H1 (cell line): ENCODE data around the gene CYP27C1. TPM values are rescaled to one million over a fixed set of nuclear protein-coding genes. Genes with fewer than 3 reads are reported as not detected.

Experiments
- CTCF ChIA-PET: fragments of 300-600 bp; sonication (Branson Sonifier 250); formaldehyde crosslinking; loops from one replicate; lab custom pipeline; 2021; ENCODE audit not compliant: partially characterized antibody; lab: Charles Lee
- POLR2A ChIA-PET: fragments of 300-600 bp; sonication (Branson Sonifier 250); formaldehyde crosslinking; loops from one replicate; lab custom pipeline; 2021; ENCODE audit warnings: inconsistent platforms; ENCODE audit not compliant: partially characterized antibody; lab: Charles Lee
- DNase-seq, 2 experiments: peaks; one replicate each; pipeline versions ENCODE4 v3.0.0 to v3.0.0-alpha.2; 2010 to 2022; ENCODE audit warnings: low spot score in 2 of 2, low read depth in 1 of 2, mixed read lengths in 1 of 2
- FAIRE-seq: peaks from 2 replicates; lab custom pipeline; 2011; peaks lifted over from hg19 to GRCh38; lab: Jason Lieb, UNC
- H2AFZ ChIP-seq: 2 replicates; pipeline ENCODE4 v1.8.1; 2012; ENCODE audit warnings: low read length, inconsistent platforms
- H2AK5ac ChIP-seq: 2 replicates; pipeline ENCODE4 v1.6.1; 2013; ENCODE audit warnings: low read depth, low read length
- H2BK120ac ChIP-seq: replicated peaks from 2 replicates; pipeline ENCODE3; 2013; ENCODE audit warnings: low read depth, low read length, inconsistent platforms
- H2BK12ac ChIP-seq: 2 replicates; pipeline ENCODE4 v1.6.1; 2013; ENCODE audit warnings: low read depth, low read length
- H2BK15ac ChIP-seq: 2 replicates; pipeline ENCODE4 v1.6.1; 2013; ENCODE audit warnings: low read length
- H2BK20ac ChIP-seq: 2 replicates; pipeline ENCODE4 v1.6.1; 2013; ENCODE audit warnings: low read length
- H2BK5ac ChIP-seq: 2 replicates; pipeline ENCODE4 v1.6.1; 2013; ENCODE audit warnings: low read depth, low read length
- H3K14ac ChIP-seq: 2 replicates; pipeline ENCODE4 v1.6.1; 2013; ENCODE audit warnings: inconsistent platforms; ENCODE audit not compliant: insufficient read length
- H3K18ac ChIP-seq: 2 replicates; pipeline ENCODE4 v1.6.1; 2013; ENCODE audit warnings: low read length; ENCODE audit errors: extremely low read depth
- H3K23ac ChIP-seq: 2 replicates; pipeline ENCODE4 v1.6.1; 2013; ENCODE audit warnings: inconsistent platforms; ENCODE audit not compliant: insufficient read length
- H3K23me2 ChIP-seq: 2 replicates; pipeline ENCODE4 v1.6.1; 2013; ENCODE audit warnings: low read depth, low read length
- H3K27ac ChIP-seq: 2 replicates; pipeline ENCODE4 v1.6.1; 2011; ENCODE audit warnings: low read depth, low read length, inconsistent platforms
- H3K27me3 ChIP-seq, 4 experiments: replicated peaks in 1 of 4; 1 replicate in 1 of 4; 2 replicates in 3 of 4; pipeline versions ENCODE4 v1.6.1 to v1.8.1; 2011 to 2013; ENCODE audit warnings: low read length in 3 of 4, mild to moderate bottlenecking in 3 of 4, inconsistent platforms in 2 of 4, mixed read lengths in 2 of 4, moderate library complexity in 1 of 4; ENCODE audit not compliant: control insufficient read depth in 3 of 4, insufficient read depth in 3 of 4; ENCODE audit errors: extremely low read depth in 1 of 4
- H3K36me3 ChIP-seq, 4 experiments: 2 replicates each; pipeline versions ENCODE4 v1.6.1 to v1.8.1; 2011 to 2013; ENCODE audit warnings: mild to moderate bottlenecking in 4 of 4, low read length in 3 of 4, moderate library complexity in 2 of 4, control low read depth in 1 of 4, inconsistent platforms in 1 of 4; ENCODE audit not compliant: insufficient read depth in 4 of 4, control insufficient read depth in 2 of 4
- H3K4ac ChIP-seq: replicated peaks from 2 replicates; pipeline ENCODE3; 2013; ENCODE audit warnings: low read length, low read depth, mixed read lengths, inconsistent platforms; ENCODE audit not compliant: insufficient read length
- H3K4me1 ChIP-seq, 4 experiments: replicated peaks in 1 of 4; 1 replicate in 1 of 4; 2 replicates in 3 of 4; pipeline versions ENCODE4 v1.6.1 to v1.8.1; 2011 to 2013; ENCODE audit warnings: low read length in 3 of 4, inconsistent platforms in 2 of 4, mixed read lengths in 1 of 4; ENCODE audit not compliant: insufficient read depth in 4 of 4, control insufficient read depth in 3 of 4
- H3K4me2 ChIP-seq, 2 experiments: 2 replicates each; pipeline versions ENCODE4 v1.6.1 to v1.8.1; 2011 to 2013; ENCODE audit warnings: low read depth in 2 of 2, low read length in 2 of 2, control low read depth in 1 of 2, inconsistent platforms in 1 of 2, mild to moderate bottlenecking in 1 of 2; ENCODE audit not compliant: insufficient read depth in 1 of 2
- H3K4me3 ChIP-seq, 4 experiments: fragments of 200-600, 300-600 bp in 1 of 4; sonication (generic), shearing (Covaris generic), sonication (Bioruptor Twin) in 1 of 4; 2 replicates each; pipeline versions ENCODE4 v1.5.1 to v1.8.1; 2011 to 2016; ENCODE audit warnings: low read length in 4 of 4, low read depth in 3 of 4, control low read depth in 2 of 4, inconsistent platforms in 2 of 4, mild to moderate bottlenecking in 2 of 4, mixed read lengths in 1 of 4, moderate library complexity in 1 of 4; ENCODE audit not compliant: insufficient read depth in 2 of 4; ENCODE audit errors: extremely low read depth in 1 of 4
- H3K56ac ChIP-seq: replicated peaks from 2 replicates; pipeline ENCODE3; 2013; ENCODE audit warnings: low read depth, mild to moderate bottlenecking, mixed read lengths, low read length, inconsistent platforms; ENCODE audit not compliant: insufficient read length
- H3K79me1 ChIP-seq: 2 replicates; pipeline ENCODE4 v1.6.1; 2013; ENCODE audit warnings: low read depth, low read length, control low read depth
- H3K79me2 ChIP-seq, 2 experiments: 2 replicates each; pipeline versions ENCODE4 v1.6.1 to v1.8.1; 2012 to 2013; ENCODE audit warnings: low read length in 2 of 2, mild to moderate bottlenecking in 2 of 2, inconsistent platforms in 1 of 2; ENCODE audit not compliant: insufficient read depth in 2 of 2, control insufficient read depth in 1 of 2
- H3K9ac ChIP-seq, 4 experiments: replicated peaks in 1 of 4; 1 replicate in 1 of 4; 2 replicates in 3 of 4; pipeline versions ENCODE4 v1.6.1 to v1.8.1; 2011 to 2013; ENCODE audit warnings: low read depth in 3 of 4, low read length in 3 of 4, control low read depth in 2 of 4, mild to moderate bottlenecking in 2 of 4, moderate library complexity in 2 of 4, inconsistent platforms in 1 of 4; ENCODE audit errors: extremely low read depth in 1 of 4
- H3K9me3 ChIP-seq, 2 experiments: 2 replicates each; pipeline versions ENCODE4 v1.6.1 to v1.8.1; 2012 to 2013; ENCODE audit warnings: mild to moderate bottlenecking in 2 of 2, moderate library complexity in 2 of 2, control low read depth in 1 of 2, inconsistent platforms in 1 of 2, low read depth in 1 of 2, low read length in 1 of 2, mixed read lengths in 1 of 2; ENCODE audit not compliant: insufficient read depth in 2 of 2
- H4K20me1 ChIP-seq, 2 experiments: replicated peaks in 1 of 2; 2 replicates each; pipeline versions ENCODE3 to v1.8.1; 2011 to 2013; ENCODE audit warnings: inconsistent platforms in 2 of 2, low read length in 2 of 2, mild to moderate bottlenecking in 1 of 2; ENCODE audit not compliant: insufficient read depth in 2 of 2, control insufficient read depth in 1 of 2
- H4K5ac ChIP-seq: 2 replicates; pipeline ENCODE4 v1.6.1; 2013; ENCODE audit warnings: low read length, low read depth, mixed read lengths, inconsistent platforms; ENCODE audit not compliant: insufficient read length
- H4K8ac ChIP-seq: 2 replicates; pipeline ENCODE4 v1.8.0; 2013; ENCODE audit warnings: mild to moderate bottlenecking, moderate library complexity, low read length, inconsistent platforms; ENCODE audit not compliant: insufficient read depth; ENCODE audit errors: extremely low read depth
- H4K91ac ChIP-seq: replicated peaks from 2 replicates; pipeline ENCODE3; 2013; ENCODE audit warnings: low read length, mixed read lengths, inconsistent platforms; ENCODE audit not compliant: insufficient read length
- CREB1 ChIP-seq: IDR thresholded peaks from 2 replicates; pipeline ENCODE4 v1.6.1; 2012; ENCODE audit warnings: inconsistent platforms
- EZH2 ChIP-seq: fragments of 200-600 bp; sonication (generic); IDR thresholded peaks from 2 replicates; pipeline ENCODE4 v1.7.1; 2012; ENCODE audit warnings: low read depth, mild to moderate bottlenecking, moderate library complexity, low read length, inconsistent platforms; ENCODE audit not compliant: severe bottlenecking
- JUND ChIP-seq: IDR thresholded peaks from 2 replicates; pipeline ENCODE4 v1.6.1; 2011; ENCODE audit warnings: mild to moderate bottlenecking, improper control_type of control experiment, low read length
- RAD21 ChIP-seq, 2 experiments: IDR thresholded peaks in 1 of 2; conservative IDR thresholded peaks in 1 of 2; 2 replicates each; pipeline ENCODE4 v1.6.1; 2011; ENCODE audit warnings: low read depth in 2 of 2, low read length in 2 of 2, improper control_type of control experiment in 1 of 2, inconsistent platforms in 1 of 2, mild to moderate bottlenecking in 1 of 2, moderate library complexity in 1 of 2
- YY1 ChIP-seq: IDR thresholded peaks from 2 replicates; pipeline ENCODE4 v1.6.1; 2011; ENCODE audit warnings: low read depth, mild to moderate bottlenecking, low read length
- WGBS, 2 experiments: shearing (Covaris generic) in 1 of 2; methylation state at CpG; one replicate each; pipeline versions ENCODE4 v1.1.6 to v1.1.7; 2013 to 2015; ENCODE audit warnings: low lambda C conversion rate in 2 of 2, mixed read lengths in 2 of 2, inconsistent platforms in 1 of 2, low coverage in 1 of 2, missing lambda C conversion rate in 1 of 2; ENCODE audit not compliant: insufficient replicate concordance in 2 of 2, insufficient coverage in 1 of 2, insufficient read length in 1 of 2; ENCODE audit errors: extremely low coverage in 1 of 2, missing lambda C conversion rate in 1 of 2; 5-methylcytosine and 5-hydroxymethylcytosine counted together
- polyA plus RNA-seq, 7 experiments: library from polyadenylated mRNA; depleted of rRNA in 3 of 7; stranded (reverse) in 5 of 7; unstranded in 2 of 7; fragments of >200 nt in 5 of 7; fragments of 200-250 nt in 2 of 7; gene quantifications; 1 replicate in 5 of 7; 2 replicates in 1 of 7; 4 replicates in 1 of 7; pipeline versions ENCODE4 v1.2.1 to v1.2.3, GENCODE V29; 2011 to 2013; ENCODE audit warnings: missing spikeins in 2 of 7, mixed read lengths in 2 of 7
- total RNA-seq: library from RNA; stranded (reverse); fragmentation: NEBNext Ultra II Directional; extraction: Animal tissue kit (Norgen Biotek cat#: 25700); gene quantifications from 2 replicates; pipeline ENCODE4 v1.2.1, GENCODE V29; 2021

The CYP27C1 gene
- total and polyA plus RNA-seq, 2 of the 8 experiments (the other 6 are each of a cell fraction or from before 2014, with no cell fraction given), result 1.3 to 3.2 TPM

DNA sequence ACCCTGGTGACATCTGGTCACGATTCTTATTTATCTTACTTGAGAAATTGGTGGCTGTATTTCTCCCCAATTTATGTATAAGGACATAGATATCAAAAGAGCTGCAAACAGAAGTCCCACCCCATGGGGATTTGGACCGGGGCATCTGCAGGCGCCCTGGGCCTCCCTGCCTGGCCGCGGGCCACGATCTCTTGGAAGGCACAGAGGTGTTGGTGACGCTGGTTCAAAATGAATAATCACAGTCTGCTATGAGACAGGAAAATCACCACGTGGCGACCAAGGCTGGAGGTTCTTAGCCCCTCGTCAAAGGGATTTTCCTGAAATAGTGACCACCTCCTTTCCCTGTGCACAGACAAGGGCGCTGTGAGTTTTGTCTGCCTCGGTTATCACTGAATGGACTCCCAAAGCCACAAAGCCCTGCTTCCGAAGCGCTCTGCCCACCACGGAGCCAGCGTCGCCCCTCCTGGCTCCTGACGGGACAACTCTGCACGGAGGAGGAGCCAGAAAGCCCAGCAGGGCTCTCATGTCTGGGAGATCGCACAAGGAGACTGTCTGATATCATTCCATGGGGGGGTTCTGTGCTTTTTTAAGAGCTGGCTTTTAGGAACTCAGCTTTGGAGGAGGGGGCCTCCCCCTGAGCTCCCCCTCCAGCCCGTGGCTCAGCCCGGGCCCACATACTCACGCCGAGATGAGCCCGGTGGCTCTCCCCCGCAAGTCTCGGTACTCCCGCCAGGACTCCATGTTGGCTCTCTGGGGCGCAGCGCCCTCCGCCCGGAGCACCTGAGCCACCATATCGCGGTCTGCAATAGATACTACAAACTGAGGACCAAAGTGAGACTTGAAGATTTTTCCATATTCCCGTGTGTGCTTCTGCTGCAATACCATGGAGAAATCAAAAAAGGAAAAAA is 14.6 kb downstream of the CYP27C1 start:
- no peaks in the 10 kb centered on the region; the same call in 1 of the 2 replicates for H3K23me2 ChIP-seq
- no peaks in the 10 kb centered on the region for H3K79me2 ChIP-seq
- no peak overlapping the region for H2BK120ac ChIP-seq
- H3K9me3 ChIP-seq, result no peaks in the 10 kb centered on the region
- H3K18ac ChIP-seq, result peak overlapping the region; percentile 48
- WGBS, 2 experiments, result 85% methylated on average over 35 of the region's 35 CpGs; no CpG with 5 or more reads in 1 of the 2 experiments
- H3K4ac ChIP-seq, result no peak overlapping the region
- peaks cover 6 to 23% (median 12%) of the 10 kb centered on the region in 4 experiments for H3K4me1 ChIP-seq
- H2BK5ac ChIP-seq, result no peak overlapping the region
- TF ChIP-seq RAD21 (IDR thresholded peaks at IDR 0.05 in 1 of 2, conservative IDR thresholded peaks at IDR 0.05 in 1 of 2; ENCODE audit: low read depth in 2 of 2, low read length in 2 of 2) (no peak), EZH2 (no peak), JUND (no peak), CREB1 (no peak), YY1 (no peak)
- H2BK15ac ChIP-seq, result peak overlapping the region; percentile 100
- DNase-seq, result no peak
- H4K91ac ChIP-seq, result no peak overlapping the region
- ChIA-PET CTCF (interaction anchor here (0.6 to 3.6 kb wide), 5 partner anchors 8 to 248 kb away, joined by 3 to 17 read pairs (median 3); no protein-coding TSS in a partner anchor), POLR2A (interaction anchor here (0.6 to 0.8 kb wide), 2 partner anchors 12 to 16 kb away, joined by 3 to 4 read pairs; no protein-coding TSS in a partner anchor)
- H4K20me1 ChIP-seq, result no peaks in the 10 kb centered on the region
- H3K4me3 ChIP-seq, result no peak overlapping the region
- no peak overlapping the region for H3K23ac ChIP-seq
- no peaks in the 10 kb centered on the region for H3K79me1 ChIP-seq
- H4K5ac ChIP-seq, result no peak overlapping the region
- 0 out of 2 replicates have a peak overlapping the region, but pooled peaks have one; percentile 32 for H2BK20ac ChIP-seq
- H3K27ac ChIP-seq, result no peak overlapping the region
- H2AFZ ChIP-seq, result no peak overlapping the region
- no peaks in the 10 kb centered on the region for H3K27me3 ChIP-seq
- no peak overlapping the region for H3K56ac ChIP-seq
- no peak for FAIRE-seq
- H3K14ac ChIP-seq, result no peak overlapping the region
- H3K4me2 ChIP-seq, result peak overlapping the region in 1 of 2 experiments; percentile 18; a peak in 1 of 4 replicates
- no peak overlapping the region for H3K9ac ChIP-seq
- no peak overlapping the region for H2AK5ac ChIP-seq
- H3K36me3 ChIP-seq, result no peaks in the 10 kb centered on the region
- H4K8ac ChIP-seq, result peak overlapping the region; percentile 45; the same call in 1 of the 2 replicates
- peak overlapping the region; percentile 85; the same call in 1 of the 2 replicates for H2BK12ac ChIP-seq
